A549 (cell line): ENCODE data around the gene KCNQ1.

Experiments
- CEBPB ChIP-seq, 2 experiments: fragments of >200 bp in 1 of 2; sonication (Bioruptor Twin) in 1 of 2; formaldehyde crosslinking in 1 of 2; IDR thresholded peaks; 2 replicates each; pipeline ENCODE4 v1.6.1; 2012 to 2016
- EP300 ChIP-seq, 2 experiments: fragments of >200 bp; sonication (Bioruptor Twin); formaldehyde crosslinking; IDR thresholded peaks; 2 replicates in 1 of 2; 3 replicates in 1 of 2; pipeline ENCODE4 v1.6.1; 2016 to 2017
- POLR2A ChIP-seq: IDR thresholded peaks from 2 replicates; pipeline ENCODE4 v1.6.1; 2012; ENCODE audit warnings: mild to moderate bottlenecking, low read length
- POLR2AphosphoS2 ChIP-seq: conservative IDR thresholded peaks from 2 replicates; pipeline ENCODE4 v1.6.1; 2012; ENCODE audit warnings: low read length, improper control_type of control experiment, inconsistent platforms
- RNF2 ChIP-seq: fragments of 200-600 bp; sonication (generic); IDR thresholded peaks from 2 replicates; pipeline ENCODE4 v1.6.1; 2016; ENCODE audit warnings: low read depth, mild to moderate bottlenecking, antibody characterized with exemption, moderate library complexity, borderline replicate concordance
- SMC3 ChIP-seq: fragments of >200 bp; sonication (Bioruptor Twin); formaldehyde crosslinking; IDR thresholded peaks from 3 replicates; pipeline ENCODE4 v1.6.1; 2018; ENCODE audit warnings: inconsistent platforms
- TP53 ChIP-seq: fragments of 250-450 bp; sonication (Bioruptor Pico); IDR thresholded peaks from 2 replicates; pipeline ENCODE4 v1.5.0; 2021; ENCODE audit warnings: mild to moderate bottlenecking, moderate library complexity
- ZFP36 ChIP-seq: fragments of 450-650 bp; IDR thresholded peaks from 2 replicates; pipeline ENCODE4 v1.6.1; 2014; ENCODE audit warnings: borderline replicate concordance; ENCODE audit not compliant: partially characterized antibody
- ZSCAN20 ChIP-seq: fragments of 250-450 bp; sonication (Bioruptor Pico); IDR thresholded peaks from 2 replicates; pipeline ENCODE4 v1.8.0; 2022; ENCODE audit warnings: mild to moderate bottlenecking, moderate library complexity
- TF ChIP-seq, protein P1 (sequence below): fragments of >200 bp; sonication (Bioruptor Twin); formaldehyde crosslinking; IDR thresholded peaks from 3 replicates; pipeline ENCODE4 v1.5.1; 2016
- TF ChIP-seq, protein P2 (sequence below): fragments of 200-600 bp; sonication (generic); IDR thresholded peaks from 2 replicates; pipeline ENCODE4 v1.6.1; 2016; ENCODE audit warnings: antibody characterized with exemption, mild to moderate bottlenecking, moderate library complexity

DNA sequence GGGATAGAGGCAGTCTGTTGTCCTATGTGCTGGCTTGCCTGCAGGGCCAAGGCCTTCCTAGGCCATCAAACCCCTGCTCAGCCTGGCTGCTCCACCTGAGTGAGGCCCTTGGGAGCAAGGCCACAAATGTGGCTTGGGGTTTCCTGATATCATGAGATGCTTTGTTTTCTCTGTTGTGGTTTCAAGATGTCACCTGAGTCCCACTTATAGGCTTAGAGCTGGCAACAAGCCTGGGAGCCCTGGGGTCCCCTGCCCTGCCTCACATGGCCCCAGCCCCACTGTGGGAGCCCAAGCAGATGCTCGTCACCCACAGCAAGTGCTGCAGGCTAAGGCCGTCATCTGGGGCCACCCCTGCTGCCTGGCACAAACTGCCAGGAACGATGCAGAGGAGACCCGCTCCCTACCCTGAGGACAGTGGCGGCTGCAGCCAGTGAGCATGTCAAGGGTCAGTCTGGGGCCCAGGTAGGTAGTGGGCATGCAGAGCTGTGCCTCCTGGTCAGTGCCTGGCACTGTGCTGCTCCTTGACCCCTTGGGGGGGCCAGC is 330.3 kb downstream of the KCNQ1 start:
- TF ChIP-seq RNF2, result no peak
- no peak for TF ChIP-seq SMC3
- TF ChIP-seq, protein P1, sequence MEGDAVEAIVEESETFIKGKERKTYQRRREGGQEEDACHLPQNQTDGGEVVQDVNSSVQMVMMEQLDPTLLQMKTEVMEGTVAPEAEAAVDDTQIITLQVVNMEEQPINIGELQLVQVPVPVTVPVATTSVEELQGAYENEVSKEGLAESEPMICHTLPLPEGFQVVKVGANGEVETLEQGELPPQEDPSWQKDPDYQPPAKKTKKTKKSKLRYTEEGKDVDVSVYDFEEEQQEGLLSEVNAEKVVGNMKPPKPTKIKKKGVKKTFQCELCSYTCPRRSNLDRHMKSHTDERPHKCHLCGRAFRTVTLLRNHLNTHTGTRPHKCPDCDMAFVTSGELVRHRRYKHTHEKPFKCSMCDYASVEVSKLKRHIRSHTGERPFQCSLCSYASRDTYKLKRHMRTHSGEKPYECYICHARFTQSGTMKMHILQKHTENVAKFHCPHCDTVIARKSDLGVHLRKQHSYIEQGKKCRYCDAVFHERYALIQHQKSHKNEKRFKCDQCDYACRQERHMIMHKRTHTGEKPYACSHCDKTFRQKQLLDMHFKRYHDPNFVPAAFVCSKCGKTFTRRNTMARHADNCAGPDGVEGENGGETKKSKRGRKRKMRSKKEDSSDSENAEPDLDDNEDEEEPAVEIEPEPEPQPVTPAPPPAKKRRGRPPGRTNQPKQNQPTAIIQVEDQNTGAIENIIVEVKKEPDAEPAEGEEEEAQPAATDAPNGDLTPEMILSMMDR, result no peak
- no peak for TF ChIP-seq EP300 (IDR thresholded peaks at IDR 0.05)
- no peak for TF ChIP-seq CEBPB (IDR thresholded peaks at IDR 0.05)
- TF ChIP-seq, protein P2, sequence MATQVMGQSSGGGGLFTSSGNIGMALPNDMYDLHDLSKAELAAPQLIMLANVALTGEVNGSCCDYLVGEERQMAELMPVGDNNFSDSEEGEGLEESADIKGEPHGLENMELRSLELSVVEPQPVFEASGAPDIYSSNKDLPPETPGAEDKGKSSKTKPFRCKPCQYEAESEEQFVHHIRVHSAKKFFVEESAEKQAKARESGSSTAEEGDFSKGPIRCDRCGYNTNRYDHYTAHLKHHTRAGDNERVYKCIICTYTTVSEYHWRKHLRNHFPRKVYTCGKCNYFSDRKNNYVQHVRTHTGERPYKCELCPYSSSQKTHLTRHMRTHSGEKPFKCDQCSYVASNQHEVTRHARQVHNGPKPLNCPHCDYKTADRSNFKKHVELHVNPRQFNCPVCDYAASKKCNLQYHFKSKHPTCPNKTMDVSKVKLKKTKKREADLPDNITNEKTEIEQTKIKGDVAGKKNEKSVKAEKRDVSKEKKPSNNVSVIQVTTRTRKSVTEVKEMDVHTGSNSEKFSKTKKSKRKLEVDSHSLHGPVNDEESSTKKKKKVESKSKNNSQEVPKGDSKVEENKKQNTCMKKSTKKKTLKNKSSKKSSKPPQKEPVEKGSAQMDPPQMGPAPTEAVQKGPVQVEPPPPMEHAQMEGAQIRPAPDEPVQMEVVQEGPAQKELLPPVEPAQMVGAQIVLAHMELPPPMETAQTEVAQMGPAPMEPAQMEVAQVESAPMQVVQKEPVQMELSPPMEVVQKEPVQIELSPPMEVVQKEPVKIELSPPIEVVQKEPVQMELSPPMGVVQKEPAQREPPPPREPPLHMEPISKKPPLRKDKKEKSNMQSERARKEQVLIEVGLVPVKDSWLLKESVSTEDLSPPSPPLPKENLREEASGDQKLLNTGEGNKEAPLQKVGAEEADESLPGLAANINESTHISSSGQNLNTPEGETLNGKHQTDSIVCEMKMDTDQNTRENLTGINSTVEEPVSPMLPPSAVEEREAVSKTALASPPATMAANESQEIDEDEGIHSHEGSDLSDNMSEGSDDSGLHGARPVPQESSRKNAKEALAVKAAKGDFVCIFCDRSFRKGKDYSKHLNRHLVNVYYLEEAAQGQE, result no peak
- TF ChIP-seq TP53 (CRISPR knock-in tag), result no peak
- no peak for TF ChIP-seq ZFP36
- no peak for TF ChIP-seq POLR2AphosphoS2
- TF ChIP-seq ZSCAN20 (CRISPR knock-in tag), result no peak
- TF ChIP-seq POLR2A, result no peak
